Neuronal stem cell (in vitro differentiated cells): Measurements from ENCODE around the gene GPD1.

Source experiments
- DNase-seq: peaks from one replicate; pipeline ENCODE4 v3.0.0-alpha.2; 2013; ENCODE audit warnings: low spot score
- H2AFZ ChIP-seq: one replicate; pipeline ENCODE4 v1.6.1; 2013; ENCODE audit warnings: mild to moderate bottlenecking, low read length, inconsistent platforms
- H2AK5ac ChIP-seq: 2 replicates; pipeline ENCODE4 v1.6.1; 2013; ENCODE audit warnings: low read depth, mild to moderate bottlenecking, inconsistent platforms, low read length, moderate library complexity, mixed read lengths
- H2BK120ac ChIP-seq: 2 replicates; pipeline ENCODE4 v1.6.1; 2013; ENCODE audit warnings: low read depth, mild to moderate bottlenecking, inconsistent platforms, low read length, moderate library complexity, mixed read lengths
- H2BK12ac ChIP-seq: one replicate; pipeline ENCODE4 v1.6.1; 2013; ENCODE audit warnings: low read length, inconsistent platforms
- H2BK15ac ChIP-seq: 2 replicates; pipeline ENCODE4 v1.6.1; 2013; ENCODE audit warnings: mild to moderate bottlenecking, low read length, inconsistent platforms, mixed read lengths
- H2BK5ac ChIP-seq: one replicate; pipeline ENCODE4 v1.6.1; 2013; ENCODE audit warnings: inconsistent platforms, mild to moderate bottlenecking, low read length, moderate library complexity
- H3K14ac ChIP-seq: one replicate; pipeline ENCODE4 v1.6.1; 2013; ENCODE audit warnings: low read length, inconsistent platforms
- H3K18ac ChIP-seq: 2 replicates; pipeline ENCODE4 v1.6.1; 2013; ENCODE audit warnings: low read length, inconsistent platforms
- H3K23ac ChIP-seq: 2 replicates; pipeline ENCODE4 v1.6.1; 2013; ENCODE audit warnings: low read depth, mild to moderate bottlenecking, mixed read lengths, low read length, inconsistent platforms; ENCODE audit not compliant: poor library complexity
- H3K27ac ChIP-seq: replicated peaks from 3 replicates; pipeline ENCODE4 v1.5.1; 2013; ENCODE audit warnings: low read length, inconsistent platforms
- H3K27me3 ChIP-seq, 3 experiments: 2 replicates each; pipeline ENCODE4 v1.6.1; 2013; ENCODE audit warnings: low read length in 3 of 3, mild to moderate bottlenecking in 2 of 3, inconsistent platforms in 1 of 3, low read depth in 1 of 3, mixed read lengths in 1 of 3, moderate library complexity in 1 of 3; ENCODE audit not compliant: control insufficient read depth in 3 of 3, insufficient read depth in 3 of 3
- H3K36me3 ChIP-seq, 2 donors: replicated peaks in 1 of 2; 2 replicates each; pipeline ENCODE4 v1.6.1; 2013; ENCODE audit warnings: low read length in 2 of 2; ENCODE audit not compliant: control insufficient read depth in 2 of 2, insufficient read depth in 2 of 2
- H3K4ac ChIP-seq: 2 replicates; pipeline ENCODE4 v1.6.1; 2013; ENCODE audit warnings: inconsistent platforms, mild to moderate bottlenecking, low read length, moderate library complexity
- H3K4me1 ChIP-seq, 2 donors: 1 replicate in 1 of 2; 2 replicates in 1 of 2; pipeline ENCODE4 v1.6.1; 2013; ENCODE audit warnings: low read length in 2 of 2, low read depth in 1 of 2; ENCODE audit not compliant: control insufficient read depth in 2 of 2, insufficient read depth in 1 of 2
- H3K4me2 ChIP-seq: one replicate; pipeline ENCODE4 v1.6.1; 2013; ENCODE audit warnings: mild to moderate bottlenecking, low read length, inconsistent platforms; ENCODE audit not compliant: insufficient read depth, poor library complexity, severe bottlenecking
- H3K4me3 ChIP-seq, 2 donors: 2 replicates each; pipeline ENCODE4 v1.5.1; 2013; ENCODE audit warnings: low read length in 2 of 2, mild to moderate bottlenecking in 2 of 2, inconsistent platforms in 1 of 2, moderate library complexity in 1 of 2
- H3K79me1 ChIP-seq: one replicate; pipeline ENCODE4 v1.6.1; 2013; ENCODE audit warnings: low read depth, mild to moderate bottlenecking, inconsistent platforms, low read length, moderate library complexity
- H3K9ac ChIP-seq: one replicate; pipeline ENCODE4 v1.6.1; 2013; ENCODE audit warnings: mild to moderate bottlenecking, low read depth, low read length, inconsistent platforms; ENCODE audit not compliant: poor library complexity
- H3K9me3 ChIP-seq, 2 donors: replicated peaks in 1 of 2; 2 replicates each; pipeline versions ENCODE3 to v1.6.1; 2013; ENCODE audit warnings: low read length in 2 of 2, mild to moderate bottlenecking in 2 of 2, inconsistent platforms in 1 of 2, low read depth in 1 of 2, mixed read lengths in 1 of 2, moderate library complexity in 1 of 2; ENCODE audit not compliant: control insufficient read depth in 2 of 2, insufficient read depth in 1 of 2
- H4K8ac ChIP-seq: one replicate; pipeline ENCODE4 v1.6.1; 2013; ENCODE audit warnings: low read depth, mild to moderate bottlenecking, inconsistent platforms, low read length, moderate library complexity
- H4K91ac ChIP-seq: one replicate; pipeline ENCODE4 v1.6.1; 2013; ENCODE audit warnings: low read length, low read depth, mild to moderate bottlenecking, inconsistent platforms; ENCODE audit not compliant: poor library complexity
- WGBS, 2 donors: extraction: QIAGEN DNeasy Blood & Tissue Kit; methylation state at CpG; one replicate each; pipeline ENCODE4 v1.1.7; 2013; ENCODE audit warnings: missing lambda C conversion rate in 2 of 2, mixed read lengths in 1 of 2; ENCODE audit not compliant: insufficient read length in 2 of 2, insufficient replicate concordance in 1 of 2; ENCODE audit errors: extremely low coverage in 2 of 2; 5-methylcytosine and 5-hydroxymethylcytosine counted together

GPD1 gene

DNA sequence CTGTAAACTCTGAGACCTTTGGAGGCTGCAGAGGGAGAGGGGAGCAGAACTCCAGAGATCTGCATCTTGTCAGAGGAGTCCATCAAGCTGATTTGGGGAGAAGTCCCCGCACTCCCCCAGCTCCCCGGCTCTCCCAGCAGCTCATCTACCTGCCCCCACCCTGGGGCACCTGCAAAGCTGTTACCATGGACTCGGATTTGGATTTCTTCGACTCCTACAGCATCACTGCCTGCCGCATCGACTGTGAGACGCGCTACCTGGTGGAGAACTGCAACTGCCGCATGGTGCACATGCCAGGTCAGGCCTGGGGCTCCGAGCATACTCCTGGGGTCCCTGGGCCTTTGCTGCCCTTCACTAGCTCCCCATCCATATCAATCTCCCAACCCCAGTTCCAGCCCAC is 25.5 kb upstream of the GPD1 start:
- H3K9me3 ChIP-seq, result no peaks in the 10 kb centered on the region
- H2BK120ac ChIP-seq, result no peak overlapping the region
- WGBS, 2 donors, result no CpG with 5 or more reads among the region's 10 CpGs
- DNase-seq, result no peak
- no peak overlapping the region for H3K27ac ChIP-seq
- H2BK15ac ChIP-seq, result no peak overlapping the region
- no peak overlapping the region for H3K4ac ChIP-seq
- H3K9ac ChIP-seq, result no peak overlapping the region
- H3K4me3 ChIP-seq, result no peak overlapping the region
- H4K91ac ChIP-seq, result no peak overlapping the region
- no peak overlapping the region for H3K23ac ChIP-seq
- peaks cover 8 to 19% of the 10 kb centered on the region in 2 donors for H3K4me1 ChIP-seq
- H3K79me1 ChIP-seq, result no peaks in the 10 kb centered on the region
- no peak overlapping the region for H4K8ac ChIP-seq
- H3K14ac ChIP-seq, result no peak overlapping the region
- H3K18ac ChIP-seq, result no peak overlapping the region
- no peaks in the 10 kb centered on the region for H3K36me3 ChIP-seq
- no peak overlapping the region for H2AFZ ChIP-seq
- no peak overlapping the region for H2AK5ac ChIP-seq
- no peak overlapping the region for H3K4me2 ChIP-seq
- H2BK5ac ChIP-seq, result peak overlapping the region; percentile 19
- peaks cover 0 to 2% (median 0%) of the 10 kb centered on the region in 3 experiments for H3K27me3 ChIP-seq
- H2BK12ac ChIP-seq, result no peak overlapping the region

DNA sequence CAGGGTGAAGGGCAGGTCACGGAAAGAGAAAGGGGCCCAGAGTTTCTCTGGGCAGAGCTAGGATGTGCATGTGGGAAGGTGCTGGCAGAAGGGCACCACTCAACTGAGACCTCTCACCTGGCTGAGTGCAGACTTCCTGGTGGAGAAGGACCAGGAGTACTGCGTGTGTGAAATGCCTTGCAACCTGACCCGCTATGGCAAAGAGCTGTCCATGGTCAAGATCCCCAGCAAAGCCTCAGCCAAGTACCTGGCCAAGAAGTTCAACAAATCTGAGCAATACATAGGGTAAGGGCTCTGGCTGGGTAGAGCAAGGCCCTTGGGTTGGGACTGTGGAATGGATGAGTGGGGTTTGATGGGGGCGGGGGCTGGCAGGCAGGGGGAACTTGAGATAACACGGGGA is 24.0 kb upstream of the GPD1 start:
- H3K27ac ChIP-seq, result no peak overlapping the region
- H3K79me1 ChIP-seq, result no peaks in the 10 kb centered on the region
- H4K8ac ChIP-seq, result no peak overlapping the region
- no peak for DNase-seq
- no peak overlapping the region for H2BK12ac ChIP-seq
- H3K36me3 ChIP-seq, result no peaks in the 10 kb centered on the region
- no CpG with 5 or more reads among the region's 5 CpGs for WGBS, 2 donors
- H2BK15ac ChIP-seq, result no peak overlapping the region
- H3K4me1 ChIP-seq, result peaks cover 8 to 21% of the 10 kb centered on the region in 2 donors
- no peak overlapping the region for H3K4ac ChIP-seq
- H3K4me3 ChIP-seq, result no peak overlapping the region
- H3K9me3 ChIP-seq, result no peaks in the 10 kb centered on the region
- no peak overlapping the region for H2BK120ac ChIP-seq
- no peak overlapping the region for H2AFZ ChIP-seq
- H3K4me2 ChIP-seq, result no peak overlapping the region
- H3K27me3 ChIP-seq, result peaks cover 0 to 2% (median 0%) of the 10 kb centered on the region in 3 experiments
- no peak overlapping the region for H3K14ac ChIP-seq
- no peak overlapping the region for H3K23ac ChIP-seq
- H2BK5ac ChIP-seq, result no peak overlapping the region
- H4K91ac ChIP-seq, result no peak overlapping the region
- H3K9ac ChIP-seq, result no peak overlapping the region
- no peak overlapping the region for H3K18ac ChIP-seq
- no peak overlapping the region for H2AK5ac ChIP-seq

- peaks cover 0 to 2% (median 0%) of the 10 kb centered on the region in 3 experiments for H3K27me3 ChIP-seq
- H3K4ac ChIP-seq, result no peak overlapping the region
- no peak overlapping the region for H2BK15ac ChIP-seq
- H2BK12ac ChIP-seq, result no peak overlapping the region
- H3K27ac ChIP-seq, result no peak overlapping the region
- no peak for DNase-seq
- H3K9me3 ChIP-seq, result no peaks in the 10 kb centered on the region
- no peak overlapping the region for H2AFZ ChIP-seq
- H3K79me1 ChIP-seq, result no peaks in the 10 kb centered on the region
- peak overlapping the region; percentile 77 for H3K18ac ChIP-seq
- peaks cover 0 to 6% of the 10 kb centered on the region in 2 donors for H3K36me3 ChIP-seq
- no peak overlapping the region for H2BK5ac ChIP-seq
- H3K4me1 ChIP-seq, result peaks cover 9 to 18% of the 10 kb centered on the region in 2 donors
- peak overlapping the region; percentile 17 for H3K9ac ChIP-seq
- no peak overlapping the region for H4K91ac ChIP-seq
- H3K14ac ChIP-seq, result peak overlapping the region; percentile 17
- H2BK120ac ChIP-seq, result no peak overlapping the region
- peak overlapping the region; percentile 53 for H2AK5ac ChIP-seq
- H3K4me2 ChIP-seq, result peak overlapping the region; percentile 23
- WGBS, 2 donors, result no CpG with 5 or more reads among the region's 46 CpGs
- no peak overlapping the region for H4K8ac ChIP-seq
- no peak overlapping the region for H3K4me3 ChIP-seq
- H3K23ac ChIP-seq, result peak overlapping the region; percentile 61
These were observed 22.6 kb upstream of the GPD1 start for GRCh38 chr12:50081096-50081808.

GRCh38 chr12:50082644-50083043 is 21.2 kb upstream of the GPD1 start:
- Histone ChIP-seq H3K23ac (no peak overlapping the region), H2AK5ac (peak overlapping the region; percentile 56), H2BK120ac (no peak overlapping the region), H2BK12ac (no peak overlapping the region), H3K4me2 (no peak overlapping the region), H4K91ac (no peak overlapping the region), H3K27me3 (peaks cover 0 to 2% (median 0%) of the 10 kb centered on the region in 3 experiments), H2AFZ (peak overlapping the region; percentile 77), H3K14ac (no peak overlapping the region), H3K4me1 (peaks cover 9 to 18% of the 10 kb centered on the region in 2 donors), H2BK15ac (no peak overlapping the region), H3K9ac (no peak overlapping the region), H3K9me3 (no peaks in the 10 kb centered on the region), H3K79me1 (no peaks in the 10 kb centered on the region), H3K27ac (no peak overlapping the region), H4K8ac (no peak overlapping the region), H2BK5ac (no peak overlapping the region), H3K4me3 (no peak overlapping the region), H3K18ac (no peak overlapping the region), H3K4ac (no peak overlapping the region), H3K36me3 (peaks cover 13 to 20% of the 10 kb centered on the region in 2 donors)
- DNase-seq, result no peak
- no CpG with 5 or more reads among the region's 7 CpGs for WGBS, 2 donors
